SK-N-SH (cell line): ENCODE data around the gene SLCO4A1. TPM values are rescaled to one million over a fixed set of nuclear protein-coding genes. Genes with fewer than 3 reads are reported as not detected.

Source experiments
- CTCF ChIA-PET: fragments of 300-600, 350-600 bp; formaldehyde crosslinking; extraction: SDS; loops from one replicate; lab custom pipeline; 2021; lab: Yijun Ruan, JAX
- POLR2A ChIA-PET: fragments of 350-600 bp; sonication (Branson Sonifier 250); formaldehyde crosslinking; extraction: SDS; loops from one replicate; lab custom pipeline; 2020; ENCODE audit warnings: antibody characterized with exemption, inconsistent platforms; lab: Yijun Ruan, JAX
- DNase-seq: peaks from one replicate; pipeline ENCODE4 v3.0.0; 2012
- H2AFZ ChIP-seq: fragments of 200-600 bp; sonication (generic); 2 replicates; pipeline ENCODE4 v1.8.1; 2016; ENCODE audit warnings: antibody characterized with exemption, mild to moderate bottlenecking, low read depth
- H3F3A ChIP-seq: fragments of 200-600 bp; sonication (generic); replicated peaks from 2 replicates; pipeline ENCODE3; 2016; ENCODE audit warnings: antibody characterized with exemption, mild to moderate bottlenecking; ENCODE audit not compliant: insufficient read depth
- H3K27ac ChIP-seq, 2 experiments: fragments of 200-500 bp in 1 of 2; fragments of 200-600 bp in 1 of 2; sonication (Bioruptor generic) in 1 of 2; sonication (generic), shearing (Covaris generic) in 1 of 2; 2 replicates each; pipeline versions ENCODE4 v1.5.1 to v1.6.1; 2014 to 2016; ENCODE audit warnings: low read depth in 2 of 2, inconsistent platforms in 1 of 2, low read length in 1 of 2, mild to moderate bottlenecking in 1 of 2, mixed read lengths in 1 of 2
- H3K27me3 ChIP-seq: fragments of 200-600 bp; sonication (generic), shearing (Covaris generic); 2 replicates; pipeline ENCODE4 v1.6.1; 2016; ENCODE audit warnings: mixed run types; ENCODE audit not compliant: insufficient read depth
- H3K36me3 ChIP-seq, 2 experiments: fragments of 200-500 bp in 1 of 2; fragments of 200-600 bp in 1 of 2; sonication (Bioruptor generic) in 1 of 2; sonication (generic) in 1 of 2; replicated peaks in 1 of 2; 2 replicates each; pipeline versions ENCODE3 to v1.5.1; 2014 to 2016; ENCODE audit warnings: low read length in 1 of 2, mild to moderate bottlenecking in 1 of 2; ENCODE audit not compliant: insufficient read depth in 2 of 2, control insufficient read depth in 1 of 2
- H3K4me1 ChIP-seq, 2 experiments: fragments of 200-500 bp in 1 of 2; fragments of 200-600 bp in 1 of 2; sonication (Bioruptor generic) in 1 of 2; sonication (generic), shearing (Covaris generic) in 1 of 2; 2 replicates each; pipeline versions ENCODE4 v1.5.1 to v1.6.1; 2014 to 2016; ENCODE audit warnings: low read depth in 1 of 2, low read length in 1 of 2, mixed run types in 1 of 2; ENCODE audit not compliant: insufficient read depth in 2 of 2, control insufficient read depth in 1 of 2
- H3K4me2 ChIP-seq: fragments of 200-600 bp; sonication (generic), shearing (Covaris generic); 2 replicates; pipeline ENCODE4 v1.6.1; 2017; ENCODE audit warnings: mixed run types
- H3K4me3 ChIP-seq, 2 experiments: fragments of 200-500 bp in 1 of 2; fragments of 200-600 bp in 1 of 2; sonication (Bioruptor generic) in 1 of 2; sonication (generic), shearing (Covaris generic) in 1 of 2; 2 replicates each; pipeline versions ENCODE4 v1.5.1 to v1.8.1; 2014 to 2016; ENCODE audit warnings: low read depth in 2 of 2, inconsistent platforms in 1 of 2, low read length in 1 of 2, mild to moderate bottlenecking in 1 of 2, mixed read lengths in 1 of 2, moderate library complexity in 1 of 2
- H3K79me2 ChIP-seq: fragments of 200-600 bp; sonication (generic); 2 replicates; pipeline ENCODE4 v1.8.1; 2017; ENCODE audit warnings: mild to moderate bottlenecking; ENCODE audit not compliant: insufficient read depth
- H3K9ac ChIP-seq: fragments of 200-600 bp; sonication (generic); 2 replicates; pipeline ENCODE4 v1.6.1; 2017; ENCODE audit warnings: mixed run types
- H3K9me2 ChIP-seq: fragments of 200-600 bp; sonication (generic); 2 replicates; pipeline ENCODE4 v1.6.1; 2017; ENCODE audit warnings: mixed run types
- H3K9me3 ChIP-seq: fragments of 200-600 bp; sonication (generic); 2 replicates; pipeline ENCODE4 v1.6.1; 2017; ENCODE audit warnings: mixed run types, mild to moderate bottlenecking, moderate library complexity
- H4K20me1 ChIP-seq: fragments of 200-600 bp; sonication (generic); 2 replicates; pipeline ENCODE4 v1.6.1; 2017; ENCODE audit warnings: mild to moderate bottlenecking, mixed run types; ENCODE audit not compliant: insufficient read depth
- ELF1 ChIP-seq: IDR thresholded peaks from 2 replicates; pipeline ENCODE4 v1.4.0; 2012
- EZH2phosphoT487 ChIP-seq: fragments of 200-600 bp; sonication (generic); IDR thresholded peaks from 2 replicates; pipeline ENCODE4 v1.6.1; 2017; ENCODE audit warnings: low read depth, mixed run types, mild to moderate bottlenecking, antibody characterized with exemption, moderate library complexity, borderline replicate concordance
- FOSL2 ChIP-seq: IDR thresholded peaks from 2 replicates; pipeline ENCODE4 v1.4.0; 2012; ENCODE audit warnings: low read depth, mild to moderate bottlenecking, moderate library complexity, borderline replicate concordance
- FOXJ3 ChIP-seq: sonication (generic); formaldehyde crosslinking; IDR thresholded peaks from 2 replicates; pipeline ENCODE4 v1.5.1; 2020; ENCODE audit warnings: mild to moderate bottlenecking, missing genetic modification reagents
- FOXM1 ChIP-seq: IDR thresholded peaks from 2 replicates; pipeline ENCODE4 v1.4.0; 2012; ENCODE audit warnings: low read depth, mild to moderate bottlenecking
- GABPA ChIP-seq: IDR thresholded peaks from 2 replicates; pipeline ENCODE4 v1.4.0; 2012; ENCODE audit warnings: low read depth, mild to moderate bottlenecking
- GATA2 ChIP-seq: sonication (generic); formaldehyde crosslinking; IDR thresholded peaks from 2 replicates; pipeline ENCODE4 v1.5.0; 2020; ENCODE audit warnings: mild to moderate bottlenecking, missing genetic modification reagents
- MEF2A ChIP-seq: IDR thresholded peaks from 2 replicates; pipeline ENCODE4 v1.4.0; 2012; ENCODE audit warnings: low read depth, borderline replicate concordance
- MXI1 ChIP-seq: IDR thresholded peaks from 2 replicates; pipeline ENCODE4 v1.6.1; 2012; ENCODE audit warnings: mild to moderate bottlenecking, low read depth, low read length, improper control_type of control experiment
- NFIC ChIP-seq: IDR thresholded peaks from 2 replicates; pipeline ENCODE4 v1.4.0; 2012; ENCODE audit warnings: borderline replicate concordance
- NRF1 ChIP-seq: IDR thresholded peaks from 2 replicates; pipeline ENCODE4 v1.6.1; 2012; ENCODE audit warnings: low read depth, mild to moderate bottlenecking, low read length
- RFX5 ChIP-seq: IDR thresholded peaks from 2 replicates; pipeline ENCODE4 v1.6.1; 2012; ENCODE audit warnings: mild to moderate bottlenecking, improper control_type of control experiment, low read length
- TAF1 ChIP-seq: IDR thresholded peaks from 2 replicates; pipeline ENCODE4 v1.6.1; 2012; ENCODE audit warnings: low read depth, mild to moderate bottlenecking, low read length, moderate library complexity, borderline replicate concordance
- YY1 ChIP-seq: IDR thresholded peaks from 2 replicates; pipeline ENCODE4 v1.4.0; 2012; ENCODE audit warnings: low read depth, mild to moderate bottlenecking
- WGBS: methylation state at CpG from one replicate; pipeline ENCODE4 v1.1.6; 2017; ENCODE audit warnings: low lambda C conversion rate; 5-methylcytosine and 5-hydroxymethylcytosine counted together
- polyA plus RNA-seq, 3 experiments: library from polyadenylated mRNA; depleted of rRNA; stranded (reverse); fragments of >200 nt; gene quantifications; 2 replicates each; pipeline ENCODE4 v1.2.3, GENCODE V29; 2012
- TF ChIP-seq, protein P1 (sequence below): IDR thresholded peaks from 2 replicates; pipeline ENCODE4; 2012
- TF ChIP-seq, protein P2 (sequence below): fragments of 150-350 bp; IDR thresholded peaks from 2 replicates; pipeline ENCODE4 v1.6.1; 2017; ENCODE audit warnings: antibody characterized with exemption, low read length, low read depth, borderline replicate concordance
- TF ChIP-seq, protein P3 (sequence below): fragments of 150-350 bp; IDR thresholded peaks from 2 replicates; pipeline ENCODE4 v1.6.1; 2016; ENCODE audit warnings: mild to moderate bottlenecking, low read depth, low read length
- TF ChIP-seq, protein P4 (sequence below): fragments of 200-600 bp; sonication (generic); IDR thresholded peaks from 2 replicates; pipeline ENCODE4 v1.6.1; 2017; ENCODE audit warnings: antibody characterized with exemption, mild to moderate bottlenecking, moderate library complexity
- TF ChIP-seq, protein P5 (sequence below): IDR thresholded peaks from 2 replicates; pipeline ENCODE4 v1.6.1; 2012; ENCODE audit warnings: mild to moderate bottlenecking, low read depth, low read length, moderate library complexity

SLCO4A1 gene
- polyA plus RNA-seq, 1 of the 3 experiments (the other 2 are of a cell fraction) = 0.33 TPM

DNA sequence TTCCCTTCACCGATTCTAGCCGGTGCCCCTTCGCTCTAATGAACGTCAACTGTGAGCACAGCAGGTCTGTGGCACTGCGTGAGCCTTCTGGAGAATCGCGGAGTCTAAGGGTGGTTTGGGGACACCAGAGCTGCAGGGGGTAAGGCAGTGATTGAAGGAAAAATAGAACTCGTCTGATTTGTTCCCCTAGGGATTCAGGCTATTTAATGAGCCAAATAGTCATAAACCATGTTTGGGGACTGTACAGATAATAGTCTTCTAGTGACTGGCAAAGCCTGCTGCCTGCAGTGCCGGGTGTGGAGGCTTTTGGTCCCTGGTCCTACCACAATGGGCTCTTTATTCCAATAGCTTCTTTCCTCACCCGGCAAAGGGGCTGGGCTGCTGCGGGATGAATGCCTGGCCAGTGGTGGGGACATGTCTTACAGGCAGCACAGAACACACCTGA lies 55.2 kb downstream of the SLCO4A1 start:
- Histone ChIP-seq H2AFZ (no peak overlapping the region), H3K27me3 (no peaks in the 10 kb centered on the region), H4K20me1 (no peaks in the 10 kb centered on the region), H3K9ac (no peak overlapping the region), H3K4me2 (no peak overlapping the region), H3K4me1 (peaks cover under 1 to 8% of the 10 kb centered on the region in 2 experiments; a peak in 2 of 4 replicates), H3K9me2 (no peaks in the 10 kb centered on the region), H3K36me3 (no peaks in the 10 kb centered on the region), H3F3A (no peaks in the 10 kb centered on the region)
- no peak for DNase-seq
- POLR2A ChIA-PET = no interaction called here
- WGBS = 76% methylated on average over 8 of the region's 11 CpGs
- TF ChIP-seq MXI1 (no peak), TAF1 (no peak), FOSL2 (no peak), ELF1 (no peak), YY1 (no peak), NRF1 (no peak), FOXJ3 (CRISPR knock-in tag) (no peak), EZH2phosphoT487 (no peak), GATA2 (CRISPR knock-in tag) (no peak), MEF2A (no peak), RFX5 (no peak), FOXM1 (no peak), GABPA (no peak), NFIC (no peak)
- TF ChIP-seq, protein P1, sequence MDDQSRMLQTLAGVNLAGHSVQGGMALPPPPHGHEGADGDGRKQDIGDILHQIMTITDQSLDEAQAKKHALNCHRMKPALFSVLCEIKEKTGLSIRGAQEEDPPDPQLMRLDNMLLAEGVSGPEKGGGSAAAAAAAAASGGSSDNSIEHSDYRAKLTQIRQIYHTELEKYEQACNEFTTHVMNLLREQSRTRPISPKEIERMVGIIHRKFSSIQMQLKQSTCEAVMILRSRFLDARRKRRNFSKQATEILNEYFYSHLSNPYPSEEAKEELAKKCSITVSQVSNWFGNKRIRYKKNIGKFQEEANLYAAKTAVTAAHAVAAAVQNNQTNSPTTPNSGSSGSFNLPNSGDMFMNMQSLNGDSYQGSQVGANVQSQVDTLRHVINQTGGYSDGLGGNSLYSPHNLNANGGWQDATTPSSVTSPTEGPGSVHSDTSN = no peak
- TF ChIP-seq, protein P2, sequence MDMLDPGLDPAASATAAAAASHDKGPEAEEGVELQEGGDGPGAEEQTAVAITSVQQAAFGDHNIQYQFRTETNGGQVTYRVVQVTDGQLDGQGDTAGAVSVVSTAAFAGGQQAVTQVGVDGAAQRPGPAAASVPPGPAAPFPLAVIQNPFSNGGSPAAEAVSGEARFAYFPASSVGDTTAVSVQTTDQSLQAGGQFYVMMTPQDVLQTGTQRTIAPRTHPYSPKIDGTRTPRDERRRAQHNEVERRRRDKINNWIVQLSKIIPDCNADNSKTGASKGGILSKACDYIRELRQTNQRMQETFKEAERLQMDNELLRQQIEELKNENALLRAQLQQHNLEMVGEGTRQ = no peak
- TF ChIP-seq, protein P3, sequence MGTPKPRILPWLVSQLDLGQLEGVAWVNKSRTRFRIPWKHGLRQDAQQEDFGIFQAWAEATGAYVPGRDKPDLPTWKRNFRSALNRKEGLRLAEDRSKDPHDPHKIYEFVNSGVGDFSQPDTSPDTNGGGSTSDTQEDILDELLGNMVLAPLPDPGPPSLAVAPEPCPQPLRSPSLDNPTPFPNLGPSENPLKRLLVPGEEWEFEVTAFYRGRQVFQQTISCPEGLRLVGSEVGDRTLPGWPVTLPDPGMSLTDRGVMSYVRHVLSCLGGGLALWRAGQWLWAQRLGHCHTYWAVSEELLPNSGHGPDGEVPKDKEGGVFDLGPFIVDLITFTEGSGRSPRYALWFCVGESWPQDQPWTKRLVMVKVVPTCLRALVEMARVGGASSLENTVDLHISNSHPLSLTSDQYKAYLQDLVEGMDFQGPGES = no peak
- TF ChIP-seq, protein P4, sequence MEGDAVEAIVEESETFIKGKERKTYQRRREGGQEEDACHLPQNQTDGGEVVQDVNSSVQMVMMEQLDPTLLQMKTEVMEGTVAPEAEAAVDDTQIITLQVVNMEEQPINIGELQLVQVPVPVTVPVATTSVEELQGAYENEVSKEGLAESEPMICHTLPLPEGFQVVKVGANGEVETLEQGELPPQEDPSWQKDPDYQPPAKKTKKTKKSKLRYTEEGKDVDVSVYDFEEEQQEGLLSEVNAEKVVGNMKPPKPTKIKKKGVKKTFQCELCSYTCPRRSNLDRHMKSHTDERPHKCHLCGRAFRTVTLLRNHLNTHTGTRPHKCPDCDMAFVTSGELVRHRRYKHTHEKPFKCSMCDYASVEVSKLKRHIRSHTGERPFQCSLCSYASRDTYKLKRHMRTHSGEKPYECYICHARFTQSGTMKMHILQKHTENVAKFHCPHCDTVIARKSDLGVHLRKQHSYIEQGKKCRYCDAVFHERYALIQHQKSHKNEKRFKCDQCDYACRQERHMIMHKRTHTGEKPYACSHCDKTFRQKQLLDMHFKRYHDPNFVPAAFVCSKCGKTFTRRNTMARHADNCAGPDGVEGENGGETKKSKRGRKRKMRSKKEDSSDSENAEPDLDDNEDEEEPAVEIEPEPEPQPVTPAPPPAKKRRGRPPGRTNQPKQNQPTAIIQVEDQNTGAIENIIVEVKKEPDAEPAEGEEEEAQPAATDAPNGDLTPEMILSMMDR = no peak
- TF ChIP-seq, protein P5, sequence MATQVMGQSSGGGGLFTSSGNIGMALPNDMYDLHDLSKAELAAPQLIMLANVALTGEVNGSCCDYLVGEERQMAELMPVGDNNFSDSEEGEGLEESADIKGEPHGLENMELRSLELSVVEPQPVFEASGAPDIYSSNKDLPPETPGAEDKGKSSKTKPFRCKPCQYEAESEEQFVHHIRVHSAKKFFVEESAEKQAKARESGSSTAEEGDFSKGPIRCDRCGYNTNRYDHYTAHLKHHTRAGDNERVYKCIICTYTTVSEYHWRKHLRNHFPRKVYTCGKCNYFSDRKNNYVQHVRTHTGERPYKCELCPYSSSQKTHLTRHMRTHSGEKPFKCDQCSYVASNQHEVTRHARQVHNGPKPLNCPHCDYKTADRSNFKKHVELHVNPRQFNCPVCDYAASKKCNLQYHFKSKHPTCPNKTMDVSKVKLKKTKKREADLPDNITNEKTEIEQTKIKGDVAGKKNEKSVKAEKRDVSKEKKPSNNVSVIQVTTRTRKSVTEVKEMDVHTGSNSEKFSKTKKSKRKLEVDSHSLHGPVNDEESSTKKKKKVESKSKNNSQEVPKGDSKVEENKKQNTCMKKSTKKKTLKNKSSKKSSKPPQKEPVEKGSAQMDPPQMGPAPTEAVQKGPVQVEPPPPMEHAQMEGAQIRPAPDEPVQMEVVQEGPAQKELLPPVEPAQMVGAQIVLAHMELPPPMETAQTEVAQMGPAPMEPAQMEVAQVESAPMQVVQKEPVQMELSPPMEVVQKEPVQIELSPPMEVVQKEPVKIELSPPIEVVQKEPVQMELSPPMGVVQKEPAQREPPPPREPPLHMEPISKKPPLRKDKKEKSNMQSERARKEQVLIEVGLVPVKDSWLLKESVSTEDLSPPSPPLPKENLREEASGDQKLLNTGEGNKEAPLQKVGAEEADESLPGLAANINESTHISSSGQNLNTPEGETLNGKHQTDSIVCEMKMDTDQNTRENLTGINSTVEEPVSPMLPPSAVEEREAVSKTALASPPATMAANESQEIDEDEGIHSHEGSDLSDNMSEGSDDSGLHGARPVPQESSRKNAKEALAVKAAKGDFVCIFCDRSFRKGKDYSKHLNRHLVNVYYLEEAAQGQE = no peak
- TF ChIP-seq, all 33 proteins: peak for 0
- no peak overlapping the region for H3K27ac ChIP-seq
- no peak overlapping the region for H3K4me3 ChIP-seq
- CTCF ChIA-PET = interaction anchor here (0.9 to 1.6 kb wide), 5 partner anchors 10 to 197 kb away, joined by 3 to 7 read pairs (median 3); no protein-coding TSS in a partner anchor
- H3K79me2 ChIP-seq = no peaks in the 10 kb centered on the region
- H3K9me3 ChIP-seq = no peaks in the 10 kb centered on the region
